Activated T-cell treated with anti-CD3 and anti-CD28 coated beads for 4 hours (primary cell): ENCODE results near the gene CEPT1.
"Not testable (repeated sequence)": the region's sequence is repeated elsewhere in the genome, so short reads cannot be mapped to it uniquely, and the experiment has no call there.

ENCODE experiments used
- DNase-seq: peaks from one replicate; pipeline ENCODE4 v3.0.0-alpha.2; 2020

CEPT1 gene

DNA sequence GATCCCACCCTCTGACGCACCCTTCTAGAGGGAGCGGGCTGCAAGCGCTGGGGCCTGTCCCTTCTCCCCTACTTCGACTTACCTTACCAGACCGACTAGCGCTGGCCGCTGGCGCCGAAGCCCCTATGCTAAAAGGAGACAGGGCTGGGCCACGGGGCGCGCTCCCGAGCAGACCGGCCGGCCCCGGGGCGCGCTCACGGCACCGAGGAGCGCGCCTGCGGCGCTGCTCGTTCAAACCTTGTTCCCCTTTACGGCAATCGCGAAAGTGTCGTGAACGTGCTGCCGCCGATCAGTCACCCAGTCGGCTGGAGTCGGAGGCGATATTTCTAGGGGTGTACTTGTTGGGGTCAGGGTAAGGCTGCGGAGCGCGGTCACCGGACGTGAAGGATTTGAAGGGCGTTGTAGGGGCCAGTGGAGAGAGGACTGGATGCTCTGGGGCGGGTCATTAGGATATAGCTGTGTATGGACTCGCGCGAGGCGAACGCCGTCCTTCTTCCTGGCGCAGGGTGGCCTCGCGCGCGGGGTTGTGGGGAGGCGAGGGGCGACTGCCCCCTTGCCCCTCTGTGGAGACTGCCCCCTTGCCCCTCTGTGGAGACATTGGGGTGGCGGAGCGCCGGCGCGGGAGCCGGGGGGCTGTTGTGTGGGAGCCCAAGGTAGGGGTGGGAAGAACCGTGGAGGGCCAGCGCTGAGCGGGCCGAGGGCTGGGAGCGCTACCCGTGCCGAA, at the start of gene CEPT1, which contains the start of gene DRAM2:
Gene CEPT1, plus strand, starts transcription at position 268 of the 724 bp plus-strand sequence. CDS start 7,492 bp downstream, outside the sequence.
Gene DRAM2, minus strand, starts transcription at position 138 of the 724 bp plus-strand sequence. CDS start 8,539 bp downstream, outside the sequence.
- peak; percentile 93 for DNase-seq

DNA sequence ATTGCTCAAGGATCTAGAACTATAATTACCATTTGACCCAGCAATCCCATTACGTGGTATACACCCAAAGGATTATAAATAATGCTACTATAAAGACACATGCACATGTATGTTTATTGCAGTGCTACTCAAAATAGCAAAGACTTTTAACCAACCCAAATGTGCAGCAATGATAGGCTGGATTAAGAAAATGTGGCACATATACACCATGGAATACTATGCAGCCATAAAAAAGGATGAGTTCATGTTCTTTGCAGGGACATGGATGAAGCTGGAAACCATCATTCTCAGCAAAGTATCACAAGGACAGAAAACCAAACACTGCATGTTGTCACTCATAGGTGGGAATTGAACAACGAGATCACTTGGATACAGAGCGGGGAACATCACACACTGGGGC, 44.6 kb upstream of the CEPT1 start:
- not testable (repeated sequence) for DNase-seq

DNA sequence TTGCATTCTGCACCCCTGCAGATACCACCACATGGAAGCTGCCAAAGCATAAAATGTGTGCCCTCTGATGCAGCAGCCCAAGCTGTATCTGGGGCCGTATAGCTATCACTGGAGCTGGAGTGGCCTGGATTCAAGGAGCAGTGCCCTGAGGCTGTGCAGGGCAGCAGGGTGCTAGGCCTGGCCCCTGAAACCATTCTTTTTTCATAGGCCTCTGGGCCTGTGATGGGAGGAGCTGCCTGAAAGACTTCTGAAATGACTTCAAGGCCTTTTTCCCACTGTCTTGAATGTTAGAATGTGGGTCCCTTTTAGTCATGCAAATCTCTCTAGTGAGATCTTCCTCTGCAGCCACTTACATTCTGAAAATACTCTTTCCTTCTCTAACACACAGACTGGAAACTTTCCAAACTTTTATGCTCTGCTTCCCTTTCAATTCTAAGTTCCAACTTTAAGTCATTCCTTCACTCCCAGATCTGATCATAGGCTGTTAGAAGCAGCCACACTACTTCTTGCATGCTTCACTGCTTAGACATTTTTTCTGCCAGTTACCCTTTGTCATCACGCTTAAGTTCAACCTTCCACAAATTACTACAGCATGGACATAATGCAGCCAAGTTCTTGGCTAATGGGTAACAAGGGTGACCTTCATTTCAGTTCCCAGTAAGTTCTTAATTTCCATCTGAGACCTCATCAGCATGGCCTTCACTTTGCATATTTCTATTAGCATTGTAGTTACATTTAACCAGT, 42.5 kb upstream of the CEPT1 start:
- DNase-seq, result no peak

DNA sequence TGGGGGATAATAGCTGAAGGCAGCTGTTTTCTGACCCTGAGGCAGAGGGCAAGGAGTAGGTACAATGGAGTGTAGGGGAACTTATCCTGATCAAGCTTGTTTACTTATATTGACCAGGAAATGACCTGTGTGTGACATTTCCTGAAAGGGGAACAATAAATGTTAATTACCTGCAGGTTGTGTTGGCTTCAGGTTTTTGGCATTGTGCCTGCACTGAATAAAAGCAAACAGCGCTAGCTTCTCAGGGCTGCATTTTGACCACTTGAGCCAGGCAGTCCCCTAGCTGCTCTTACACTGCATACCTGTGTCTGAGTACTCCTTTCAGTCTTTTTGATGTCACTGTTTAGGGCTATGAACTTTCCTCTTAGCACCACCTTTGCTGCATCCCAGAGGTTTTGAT, 40.7 kb upstream of the CEPT1 start:
- DNase-seq, result no peak

DNA sequence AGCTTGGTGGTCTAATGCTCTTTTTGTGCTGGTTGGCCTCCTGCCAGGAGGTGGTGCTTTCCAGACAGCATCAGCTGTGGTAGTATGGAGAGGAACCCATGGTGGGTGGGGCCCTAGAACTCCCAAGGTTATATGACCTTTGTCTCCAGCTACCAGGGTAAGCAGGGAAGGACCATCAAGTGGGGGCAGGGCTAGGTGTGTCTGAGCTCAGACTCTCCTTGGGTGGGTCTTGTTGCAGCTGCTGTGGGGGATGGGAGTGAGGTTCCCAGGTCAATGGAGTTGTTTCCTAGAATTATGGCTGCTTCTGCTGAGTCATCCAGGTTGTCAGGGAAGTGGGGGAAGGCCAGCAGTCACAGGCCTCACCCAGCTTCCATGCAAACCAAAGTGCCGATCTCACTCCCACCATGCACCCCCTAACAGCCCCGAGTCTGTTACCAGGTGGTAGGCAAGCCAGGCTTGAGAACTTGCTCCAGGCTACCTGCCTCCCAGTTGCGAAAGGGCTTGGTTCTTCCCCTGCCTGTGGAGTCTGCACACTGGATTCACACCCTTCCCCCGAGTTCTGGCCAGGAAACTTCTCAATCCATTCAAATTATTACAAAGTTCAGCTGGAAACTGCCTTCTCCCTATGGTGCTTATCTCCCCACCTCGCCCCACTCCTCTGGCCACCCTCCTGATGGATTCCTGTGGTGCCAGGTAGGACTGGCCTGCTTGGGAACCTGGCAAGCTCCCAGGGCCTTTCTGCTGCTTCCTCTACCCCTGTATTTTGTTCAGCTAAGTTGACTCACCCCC, 38.0 kb upstream of the CEPT1 start:
- no peak for DNase-seq

DNA sequence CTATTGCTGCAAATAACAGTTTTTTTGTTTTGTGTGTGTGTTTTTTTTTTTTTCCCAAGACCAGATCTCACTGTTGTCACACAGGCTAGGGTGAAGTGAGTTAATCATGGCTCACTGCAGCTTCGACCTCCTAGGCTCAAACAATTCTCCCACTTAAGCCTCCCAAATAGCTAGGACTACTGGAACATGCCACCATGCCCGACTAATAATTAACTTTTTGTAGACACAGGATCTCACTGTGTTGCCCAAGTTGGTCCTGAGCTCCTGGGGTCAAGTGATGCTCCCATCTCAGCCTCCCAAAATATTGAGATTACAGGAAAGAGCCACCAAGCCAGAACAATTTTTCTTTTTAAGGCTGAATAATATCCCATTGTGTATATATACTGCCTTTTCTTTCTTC, 35.0 kb upstream of the CEPT1 start:
- no peak for DNase-seq

DNA sequence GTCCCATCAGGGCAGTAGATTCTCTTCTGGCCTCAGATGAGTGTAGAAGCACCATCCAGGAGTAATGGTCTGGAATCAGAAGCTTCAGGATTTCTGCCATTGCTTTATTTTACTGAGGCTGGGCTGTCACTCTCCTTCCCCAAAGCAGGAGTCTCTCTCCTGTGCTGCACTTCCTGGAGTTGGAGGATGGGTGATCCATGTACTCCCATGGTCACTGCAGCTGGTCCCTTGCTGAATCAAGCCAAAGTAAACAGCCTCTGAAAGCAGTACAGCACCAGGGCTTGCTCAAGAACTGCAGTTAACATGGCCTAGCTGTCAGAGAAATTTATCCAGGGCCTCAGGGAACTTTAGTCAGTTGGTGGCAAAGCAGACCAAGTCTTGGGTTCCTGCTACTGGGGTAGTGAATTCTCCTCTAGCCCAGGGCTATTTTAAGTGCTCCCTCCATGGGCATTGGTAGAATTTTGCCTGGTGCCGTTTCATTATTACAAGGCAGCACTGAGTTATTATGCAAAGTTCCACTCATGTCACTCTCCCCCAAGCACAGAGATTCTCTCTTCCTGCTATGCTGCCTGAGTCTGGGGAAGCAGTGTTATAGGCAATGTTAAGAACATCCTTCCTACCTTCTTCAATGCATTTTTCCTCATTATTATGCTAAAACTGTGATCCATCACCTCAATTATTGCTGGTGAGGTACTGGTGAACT, 29.7 kb upstream of the CEPT1 start:
- no peak for DNase-seq

DNA sequence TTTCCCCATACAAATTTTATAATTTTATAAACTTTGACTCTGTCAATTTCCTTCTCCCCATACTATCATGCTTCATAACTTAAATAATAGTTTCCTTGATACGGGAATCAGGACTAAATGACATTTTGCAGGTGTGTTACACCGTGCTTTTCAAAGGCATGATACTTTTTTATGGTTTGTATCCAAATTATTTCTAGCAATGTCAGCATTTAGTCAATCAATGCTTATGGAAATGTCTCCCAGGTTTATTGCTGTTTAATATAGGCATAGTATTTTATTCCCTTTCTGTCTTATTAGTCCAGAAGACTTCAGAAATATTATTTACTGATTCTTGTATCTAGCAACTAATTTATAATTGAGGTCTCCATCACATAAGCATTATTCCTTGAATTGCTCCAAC, 23.5 kb upstream of the CEPT1 start:
- no peak for DNase-seq

DNA sequence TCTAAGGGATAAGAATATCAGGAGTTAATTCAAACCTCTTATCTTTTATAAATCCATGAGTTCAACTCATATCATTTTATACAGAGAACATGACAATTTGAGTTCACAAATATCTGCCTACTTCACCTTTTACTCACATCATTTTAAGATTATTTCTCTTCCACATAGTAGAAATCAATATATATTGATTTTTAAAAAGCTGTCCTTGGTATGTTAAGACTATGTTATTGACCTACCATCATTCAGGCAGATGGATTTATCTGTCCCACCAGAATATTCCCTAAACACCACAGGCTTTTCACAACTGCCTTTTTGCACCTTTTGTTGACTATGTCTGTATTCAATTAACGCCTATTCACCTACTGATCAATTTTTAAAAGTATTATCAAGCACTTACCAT, 13.7 kb upstream of the CEPT1 start:
- DNase-seq, result no peak

DNA sequence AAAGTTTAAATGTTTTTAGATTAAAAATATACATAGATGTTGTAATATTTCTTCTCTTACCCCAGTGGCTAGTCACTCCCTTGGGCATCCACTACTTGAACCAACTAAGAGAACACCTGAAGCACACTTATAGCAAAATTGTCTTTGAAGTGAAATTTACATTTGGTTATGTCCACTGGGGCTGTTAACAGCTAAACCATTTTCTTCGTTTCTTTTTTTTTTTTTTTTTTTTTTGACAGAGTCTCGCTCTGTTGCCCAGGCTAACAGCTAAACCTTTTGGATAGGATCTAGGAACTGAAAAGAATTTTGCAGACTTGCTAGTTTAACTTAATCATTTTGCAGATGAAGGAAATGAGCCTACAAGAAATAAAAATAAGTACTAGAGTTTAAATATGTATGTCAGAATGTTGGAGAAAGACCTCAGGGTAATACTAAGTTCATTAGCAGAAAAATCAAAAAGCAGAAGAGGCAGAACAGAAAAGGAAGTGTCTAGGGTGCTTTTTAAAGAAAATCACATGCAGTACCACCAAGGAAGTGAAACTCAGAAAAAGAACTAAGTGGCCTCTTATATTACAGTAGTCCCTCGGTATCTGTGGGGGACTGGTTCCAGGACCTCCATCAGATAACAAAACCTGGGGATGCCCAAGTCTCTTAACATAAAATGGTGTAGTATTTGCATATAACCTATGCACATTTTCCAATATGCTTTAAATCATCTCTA, 11.9 kb upstream of the CEPT1 start:
- DNase-seq, result no peak

DNA sequence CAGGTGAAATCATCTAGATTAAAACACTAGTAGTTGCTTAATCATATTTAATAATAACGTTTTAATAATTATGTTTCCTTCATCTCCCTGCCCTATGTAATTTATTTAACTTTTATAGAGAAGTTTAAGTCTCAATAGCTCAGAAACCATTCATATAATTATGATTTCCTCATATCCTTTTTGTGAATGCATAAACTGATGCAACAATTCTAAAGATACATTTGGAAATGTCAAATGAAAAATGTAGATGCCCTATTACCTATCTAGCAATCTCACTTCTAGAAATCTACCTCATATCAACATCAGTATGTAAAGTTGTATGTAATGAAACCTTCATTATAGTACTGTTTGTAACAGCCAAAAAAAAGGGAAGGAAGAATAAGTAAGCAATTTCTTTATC, 10.6 kb upstream of the CEPT1 start:
- DNase-seq, result no peak

DNA sequence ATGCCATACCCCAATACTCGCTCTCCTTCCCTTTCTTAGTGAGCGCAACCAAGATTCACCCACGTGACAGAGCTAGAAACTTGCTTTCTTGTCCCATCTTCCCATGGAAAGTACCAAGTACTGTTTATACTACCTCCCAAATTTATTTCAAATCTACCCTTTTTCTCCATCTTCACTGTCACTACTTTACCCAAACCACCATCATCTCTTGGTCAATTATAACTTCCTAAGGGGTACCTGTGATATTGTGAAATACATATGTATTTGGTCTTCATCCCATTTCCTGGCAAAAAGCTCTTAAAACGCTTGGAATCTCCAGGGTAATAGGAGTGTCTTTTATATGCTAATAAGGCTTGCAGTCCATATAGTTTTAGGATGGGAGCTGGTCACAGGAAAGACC, 8.3 kb upstream of the CEPT1 start:
- no peak for DNase-seq

DNA sequence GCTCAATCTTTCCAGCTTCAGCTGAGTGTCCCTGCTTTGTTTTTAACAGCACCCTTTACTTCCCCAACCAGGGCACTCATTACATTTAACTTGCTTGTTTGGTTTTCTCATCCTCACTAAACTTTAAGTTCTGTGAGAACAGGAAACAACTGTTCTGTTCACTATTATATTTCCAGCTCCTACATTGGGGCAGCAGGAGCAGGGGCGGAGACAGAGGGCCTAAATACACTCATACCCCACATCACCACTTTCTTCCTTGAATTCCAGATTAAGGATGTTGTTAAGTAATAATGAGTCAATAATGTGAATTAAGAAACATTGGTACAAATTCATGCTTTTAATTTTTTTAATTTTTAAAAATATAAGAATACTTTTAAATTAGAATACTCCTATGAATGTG, 6.2 kb upstream of the CEPT1 start:
- DNase-seq, result no peak

DNA sequence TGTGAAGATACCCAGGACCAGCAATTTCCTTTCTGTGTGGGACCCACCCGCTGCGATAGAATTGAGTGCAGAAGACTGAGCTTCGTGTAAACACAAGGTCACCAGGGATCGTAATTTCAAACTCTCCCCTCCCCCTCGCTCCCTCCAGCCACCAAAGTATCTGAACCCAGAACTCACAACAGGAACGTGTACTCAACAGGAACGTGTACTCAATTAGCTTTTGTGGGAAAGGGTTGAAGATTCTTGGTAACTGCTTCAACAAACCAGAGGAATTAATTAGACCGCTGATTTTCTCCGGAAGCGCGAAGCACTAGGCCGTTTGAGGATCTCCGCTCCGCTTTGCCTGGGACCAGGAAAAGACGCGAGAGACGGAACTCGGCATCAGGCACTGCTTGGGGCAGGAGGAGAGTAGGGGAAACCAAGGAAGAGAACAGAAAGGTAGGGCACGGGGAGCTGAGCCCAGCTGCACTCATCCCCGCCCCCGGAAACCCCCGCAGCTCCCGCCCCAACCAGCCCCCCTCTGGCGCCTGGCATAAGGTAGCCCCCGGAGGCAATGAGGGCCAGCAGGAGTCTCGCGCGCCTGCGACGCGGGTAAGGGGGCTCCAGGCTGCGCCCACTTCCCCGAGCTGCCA, 583 bp upstream of the CEPT1 start:
- peak; percentile 26 for DNase-seq

DNA sequence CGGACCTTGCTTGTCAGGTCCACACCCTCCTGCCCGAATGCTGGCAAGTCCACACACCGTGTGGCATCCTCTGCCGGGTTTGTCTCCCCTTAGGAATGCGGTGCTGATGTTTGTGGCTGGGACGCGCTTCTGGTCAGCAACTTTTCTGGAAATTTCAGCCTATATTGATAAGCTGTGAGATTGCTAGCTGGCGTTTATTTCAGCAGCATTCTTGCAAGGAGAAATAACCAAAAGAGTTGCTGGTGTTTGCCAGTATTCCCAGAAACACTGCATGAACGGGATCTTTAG, 601 bp downstream of the CEPT1 start:
- no peak for DNase-seq

DNA sequence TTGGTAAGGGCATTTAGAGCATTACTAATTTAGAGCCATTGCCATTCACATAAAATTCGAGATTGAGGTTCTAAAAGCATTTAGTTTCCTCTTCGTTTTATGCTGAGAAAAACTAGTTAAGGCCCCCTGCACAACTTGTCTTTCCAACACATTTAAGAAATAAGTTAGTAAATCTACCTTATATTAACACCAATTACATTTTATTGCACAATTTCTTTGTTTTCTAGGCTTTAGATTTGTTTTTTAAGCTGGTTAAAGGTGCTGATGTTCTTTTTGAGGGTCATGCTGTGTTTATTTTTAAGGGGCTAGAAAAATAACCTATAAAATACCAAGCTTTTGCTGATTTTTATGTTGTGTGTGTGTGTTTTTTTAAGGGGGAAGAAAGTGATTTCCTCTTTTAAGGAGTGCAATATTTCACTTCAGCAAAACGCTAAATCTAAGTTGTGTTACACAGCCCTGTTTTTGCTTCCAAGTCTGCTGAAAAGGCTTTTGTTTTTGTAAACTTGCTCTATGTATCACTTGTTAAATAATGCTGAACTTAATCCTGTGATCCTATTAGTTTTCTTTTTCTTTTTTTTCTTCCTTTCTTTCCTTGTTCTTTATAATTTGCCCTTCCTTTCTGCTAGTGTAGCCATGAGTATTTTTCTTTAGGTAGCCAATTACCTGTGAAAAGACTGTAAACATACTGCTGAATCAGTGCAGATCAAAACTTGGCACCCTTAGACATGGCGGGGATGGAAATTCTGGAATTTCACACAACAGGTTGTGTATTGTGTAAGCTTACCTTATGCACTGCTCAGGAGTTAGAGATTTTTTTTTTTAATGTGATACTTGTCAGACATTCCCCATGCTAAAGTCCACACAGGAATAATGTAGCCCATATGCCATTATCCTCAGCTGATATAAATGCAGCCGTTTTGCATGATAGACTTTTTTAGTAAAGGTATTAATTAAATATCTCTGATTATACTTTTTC, 1.5 kb downstream of the CEPT1 start:
- no peak for DNase-seq

DNA sequence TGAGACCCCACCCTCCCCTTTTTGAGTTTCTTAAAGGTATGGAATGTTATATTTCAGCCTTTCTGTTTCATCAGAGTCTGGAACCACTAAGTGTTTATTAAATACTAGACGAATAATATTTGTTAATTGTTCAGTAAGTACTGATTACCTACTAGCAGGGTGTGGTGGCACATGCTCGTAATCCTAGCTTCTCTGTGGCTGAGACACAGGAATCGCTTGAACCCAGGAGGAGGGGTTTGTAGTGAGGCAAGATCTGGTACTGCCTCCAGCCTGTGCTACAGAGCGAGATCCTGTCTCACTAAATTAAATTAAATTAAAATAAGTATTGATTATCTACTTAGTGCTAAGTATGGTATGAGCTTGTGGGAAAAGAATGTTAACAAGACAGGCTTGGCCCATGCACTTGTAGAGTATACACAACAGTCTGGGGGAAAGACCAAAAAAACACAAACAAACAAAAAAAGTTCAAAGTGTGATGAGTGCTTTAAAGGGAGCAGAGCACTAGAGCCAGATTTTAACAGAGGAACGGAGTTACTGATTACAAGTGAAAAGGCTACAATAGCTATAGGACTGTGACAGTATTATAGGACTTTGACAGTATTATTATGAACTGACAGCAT, 2.4 kb downstream of the CEPT1 start:
- DNase-seq, result no peak

DNA sequence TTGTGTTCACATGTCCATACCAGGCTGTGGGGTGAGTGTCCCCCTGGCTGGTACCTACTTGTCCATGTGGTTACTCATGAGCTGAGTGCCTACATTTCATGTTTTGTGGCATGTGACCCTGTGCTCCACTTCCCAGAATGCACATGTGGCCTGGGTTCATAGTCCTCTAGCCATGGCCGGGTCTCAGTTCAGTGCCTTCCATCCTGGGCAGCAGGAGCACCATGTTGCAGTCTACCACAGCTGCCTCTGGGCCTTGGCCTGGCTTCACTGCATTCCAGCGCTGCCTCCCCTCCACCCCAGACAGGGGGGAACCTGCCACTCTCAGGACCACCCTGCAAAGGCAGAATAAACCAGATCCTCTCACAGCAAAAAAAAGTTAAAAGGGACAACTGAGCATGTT, 5.5 kb downstream of the CEPT1 start:
- no peak for DNase-seq

DNA sequence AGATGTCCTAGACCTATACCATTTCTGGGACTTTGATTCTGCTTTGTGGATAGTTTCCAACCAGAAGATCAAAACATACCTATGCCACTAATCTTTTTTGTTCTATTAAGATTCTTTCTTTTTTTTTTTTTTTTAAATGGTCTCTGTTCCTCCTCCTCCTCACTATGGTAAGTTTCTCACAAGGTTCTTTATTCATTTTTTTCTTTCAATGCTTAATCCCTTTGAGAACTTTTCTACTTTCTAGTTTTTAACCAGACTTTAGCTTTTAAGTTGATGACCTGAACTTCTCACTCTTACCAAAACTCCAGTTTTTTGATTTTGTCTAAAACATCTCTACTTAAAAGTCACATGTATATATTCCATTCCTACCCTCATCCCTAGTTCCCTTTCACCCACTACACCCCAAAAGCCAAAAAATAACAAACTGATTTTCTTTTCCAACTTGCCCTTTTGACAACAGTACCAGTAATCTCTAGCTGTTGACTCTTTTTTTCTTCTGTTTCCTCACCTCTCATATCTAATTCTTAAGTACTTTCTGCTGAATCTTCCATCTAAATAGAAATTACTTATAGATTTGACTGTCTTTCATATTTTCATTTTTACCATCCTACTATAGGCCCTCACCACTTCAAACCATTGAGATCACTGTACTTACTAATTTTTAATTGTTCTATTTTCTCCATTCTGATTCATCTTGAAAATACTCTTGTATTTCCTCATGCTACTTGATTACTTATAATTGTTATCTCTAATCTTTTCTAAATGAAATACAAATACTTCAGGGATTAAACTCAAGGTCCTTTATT, 6.1 kb downstream of the CEPT1 start:
- DNase-seq, result no peak
